ENCODE measurements around the gene KCNJ10.

GRCh38 chr1:160116283-160117147 lies 46.6 kb upstream of the KCNJ10 start:
- TF ChIP-seq CTCF (IDR thresholded peaks at IDR 0.05): no peak
- no peak for TF ChIP-seq POLR2A (IDR thresholded peaks at IDR 0.05)

All from right lobe of liver (tissue), 4 donors.